ENCODE measurements around the gene TNF. TPM values are rescaled to one million over a fixed set of nuclear protein-coding genes. Genes with fewer than 3 reads are reported as not detected.

The TNF gene
- total RNA-seq, 1 donor from 2014 or later = not detected

DNA sequence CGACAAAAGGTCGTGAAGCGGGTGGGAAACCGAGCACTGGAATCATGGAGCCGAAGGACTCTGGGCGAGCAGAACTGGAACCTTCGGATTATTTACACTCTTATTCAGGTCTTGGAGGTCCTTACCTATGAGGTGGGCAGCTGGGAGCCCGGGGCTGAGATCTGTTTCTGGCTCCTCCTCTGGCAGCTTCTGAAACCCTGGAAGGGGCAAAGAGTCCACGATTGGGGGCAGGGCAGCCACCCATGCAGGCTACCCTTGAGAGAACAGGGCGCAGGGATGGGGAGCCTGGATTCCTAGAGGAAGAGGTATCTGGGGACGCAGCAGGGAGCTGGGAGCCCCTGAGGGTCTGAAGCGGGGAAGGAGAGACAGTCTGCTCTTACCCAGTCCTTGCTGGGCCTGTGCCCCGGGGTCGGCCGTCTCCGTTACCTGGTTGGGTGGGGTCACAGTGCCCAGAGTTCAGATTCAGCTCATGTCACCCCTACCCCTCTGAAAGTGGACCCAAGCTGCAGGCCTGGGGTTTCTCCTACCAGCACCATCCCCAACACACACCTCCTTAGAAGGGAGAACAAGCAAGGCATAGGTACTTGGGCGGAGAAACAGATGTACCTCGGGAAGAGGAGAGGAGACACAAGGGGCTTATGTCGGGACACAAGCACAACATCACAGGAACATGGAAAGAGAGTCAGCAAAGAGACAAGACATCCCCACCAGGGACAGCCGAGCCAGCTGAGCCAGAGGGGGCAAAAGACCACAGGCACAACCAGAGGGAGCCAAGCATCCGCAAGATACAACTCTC, 6.3 kb downstream of the TNF start:
- no peaks in the 10 kb centered on the region for H3K36me3 Mint-ChIP-seq (ENCODE audit: low read depth, unreplicated experiment)
- H3K4me1 Mint-ChIP-seq (ENCODE audit: unreplicated experiment) = peaks cover 18% of the 10 kb centered on the region
- H3K4me3 Mint-ChIP-seq (ENCODE audit: unreplicated experiment) = peak overlapping the region; percentile 96
- no peak overlapping the region for H3K27ac Mint-ChIP-seq (ENCODE audit: unreplicated experiment)
- H3K27me3 Mint-ChIP-seq (ENCODE audit: unreplicated experiment) = peaks cover 9% of the 10 kb centered on the region
- TF ChIP-seq, protein P1, sequence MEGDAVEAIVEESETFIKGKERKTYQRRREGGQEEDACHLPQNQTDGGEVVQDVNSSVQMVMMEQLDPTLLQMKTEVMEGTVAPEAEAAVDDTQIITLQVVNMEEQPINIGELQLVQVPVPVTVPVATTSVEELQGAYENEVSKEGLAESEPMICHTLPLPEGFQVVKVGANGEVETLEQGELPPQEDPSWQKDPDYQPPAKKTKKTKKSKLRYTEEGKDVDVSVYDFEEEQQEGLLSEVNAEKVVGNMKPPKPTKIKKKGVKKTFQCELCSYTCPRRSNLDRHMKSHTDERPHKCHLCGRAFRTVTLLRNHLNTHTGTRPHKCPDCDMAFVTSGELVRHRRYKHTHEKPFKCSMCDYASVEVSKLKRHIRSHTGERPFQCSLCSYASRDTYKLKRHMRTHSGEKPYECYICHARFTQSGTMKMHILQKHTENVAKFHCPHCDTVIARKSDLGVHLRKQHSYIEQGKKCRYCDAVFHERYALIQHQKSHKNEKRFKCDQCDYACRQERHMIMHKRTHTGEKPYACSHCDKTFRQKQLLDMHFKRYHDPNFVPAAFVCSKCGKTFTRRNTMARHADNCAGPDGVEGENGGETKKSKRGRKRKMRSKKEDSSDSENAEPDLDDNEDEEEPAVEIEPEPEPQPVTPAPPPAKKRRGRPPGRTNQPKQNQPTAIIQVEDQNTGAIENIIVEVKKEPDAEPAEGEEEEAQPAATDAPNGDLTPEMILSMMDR (IDR thresholded peaks at IDR 0.05; ENCODE audit: unreplicated experiment) = no peak
- no peaks in the 10 kb centered on the region for H3K9me3 Mint-ChIP-seq (ENCODE audit: unreplicated experiment)
- no peak for DNase-seq (ENCODE audit: low spot score)

DNA sequence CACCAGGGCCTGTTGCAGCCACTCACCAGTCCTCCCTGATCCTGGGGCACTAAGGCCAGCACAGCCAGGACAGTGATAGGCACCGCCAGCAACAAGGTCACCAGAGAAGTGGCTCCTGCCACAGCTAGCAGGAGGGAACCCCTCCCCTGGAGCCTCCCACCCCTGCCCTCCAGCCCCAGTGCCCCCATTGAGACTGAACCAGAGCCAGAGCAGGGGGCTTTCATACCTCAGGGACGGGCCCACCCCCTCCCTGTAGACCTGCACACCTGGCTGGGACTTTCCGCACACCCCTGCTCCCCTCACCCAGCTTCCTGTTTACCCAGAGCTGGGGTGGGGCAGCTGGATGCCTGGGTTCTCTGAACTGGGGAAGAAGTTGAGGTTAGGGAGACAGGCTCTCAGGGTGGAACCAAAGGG, 6.9 kb downstream of the TNF start, which contains the start of gene LTB:
Gene LTB (minus strand): TSS at position 195 of the 414 bp plus-strand sequence. CDS start 7 bp downstream, at position 188.
- TF ChIP-seq, protein P1 (IDR thresholded peaks at IDR 0.05; ENCODE audit: unreplicated experiment) = no peak
- Mint-ChIP-seq H3K4me3 (ENCODE audit: unreplicated experiment) (peak within 1 kb of the TSS; percentile 96), H3K9me3 (ENCODE audit: unreplicated experiment) (no peaks in the 10 kb centered on the region), H3K27me3 (ENCODE audit: unreplicated experiment) (peaks cover 7% of the 10 kb centered on the region), H3K4me1 (ENCODE audit: unreplicated experiment) (peaks cover 18% of the 10 kb centered on the region), H3K36me3 (ENCODE audit: low read depth, unreplicated experiment) (no peaks in the 10 kb centered on the region), H3K27ac (ENCODE audit: unreplicated experiment) (no peak within 1 kb of the TSS)
- DNase-seq (ENCODE audit: low spot score) = no peak

DNA sequence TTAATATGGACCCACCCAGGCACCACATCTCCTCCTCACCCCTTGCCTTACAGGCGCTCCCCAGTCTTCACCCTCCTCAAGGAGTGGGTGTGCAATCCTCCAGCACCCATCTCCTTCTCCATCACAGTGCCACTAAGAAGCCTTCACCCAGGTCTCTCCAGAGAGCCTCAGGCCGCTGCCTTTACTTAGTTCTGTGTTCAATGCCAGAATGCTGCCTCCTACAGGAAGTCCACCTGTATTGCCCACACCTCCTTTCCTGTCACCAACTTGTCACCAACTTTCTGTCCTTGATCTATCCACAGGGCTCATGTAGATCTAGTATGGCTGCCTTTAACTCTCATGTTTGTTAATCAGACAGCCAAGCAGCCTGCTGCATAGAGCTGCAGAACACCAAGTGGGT, 10.1 kb downstream of the TNF start:
- no peaks in the 10 kb centered on the region for H3K9me3 Mint-ChIP-seq (ENCODE audit: unreplicated experiment)
- H3K4me3 Mint-ChIP-seq (ENCODE audit: unreplicated experiment) = no peak overlapping the region
- H3K36me3 Mint-ChIP-seq (ENCODE audit: low read depth, unreplicated experiment) = no peaks in the 10 kb centered on the region
- H3K4me1 Mint-ChIP-seq (ENCODE audit: unreplicated experiment) = peaks cover 16% of the 10 kb centered on the region
- H3K27me3 Mint-ChIP-seq (ENCODE audit: unreplicated experiment) = peaks cover 5% of the 10 kb centered on the region
- H3K27ac Mint-ChIP-seq (ENCODE audit: unreplicated experiment) = peak overlapping the region; percentile 52
- no peak for DNase-seq (ENCODE audit: low spot score)
- TF ChIP-seq, protein P1 (IDR thresholded peaks at IDR 0.05; ENCODE audit: unreplicated experiment) = peak; percentile 45

DNA sequence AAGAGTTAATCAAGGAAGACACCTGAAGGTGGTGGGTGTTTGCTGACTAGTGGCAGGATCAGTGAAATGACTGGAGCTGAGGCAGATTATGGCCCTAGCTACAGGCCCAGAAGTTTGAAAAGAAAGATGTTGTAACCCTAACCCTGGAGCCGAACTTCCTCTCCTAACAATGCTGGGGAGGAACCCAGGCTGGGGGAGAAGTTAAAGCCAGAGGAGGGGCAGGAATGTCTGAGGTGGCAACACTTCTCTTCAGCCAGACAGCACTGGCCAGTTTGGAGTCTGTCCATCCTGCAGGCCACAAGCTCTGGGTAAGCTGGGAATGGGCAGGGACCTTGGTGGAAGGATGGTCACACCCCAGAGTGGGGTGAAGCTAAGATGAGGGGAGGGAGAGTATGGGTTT, 10.6 kb downstream of the TNF start, which contains the start of gene LST1:
Gene LST1 (plus strand): TSS at position 270 of the 400 bp plus-strand sequence. CDS start 1,023 bp downstream, outside the sequence.
- Mint-ChIP-seq H3K4me3 (ENCODE audit: unreplicated experiment) (no peak within 1 kb of the TSS), H3K4me1 (ENCODE audit: unreplicated experiment) (peaks cover 15% of the 10 kb centered on the region), H3K27me3 (ENCODE audit: unreplicated experiment) (peaks cover 4% of the 10 kb centered on the region), H3K27ac (ENCODE audit: unreplicated experiment) (peak within 1 kb of the TSS; percentile 52), H3K9me3 (ENCODE audit: unreplicated experiment) (no peaks in the 10 kb centered on the region), H3K36me3 (ENCODE audit: low read depth, unreplicated experiment) (no peaks in the 10 kb centered on the region)
- TF ChIP-seq, protein P1 (IDR thresholded peaks at IDR 0.05; ENCODE audit: unreplicated experiment) = no peak
- DNase-seq (ENCODE audit: low spot score) = no peak
